SK-N-SH (cell line): ENCODE measurements around the gene FAM177A1. TPM values are rescaled to one million over a fixed set of nuclear protein-coding genes. Genes with fewer than 3 reads are reported as not detected.
A peak's percentile ranks its signal among the peaks of the same experiment; 100 is the strongest.

ENCODE experiments used
- CTCF ChIA-PET: fragments of 300-600, 350-600 bp; formaldehyde crosslinking; extraction: SDS; loops from one replicate; lab custom pipeline; 2021; lab: Yijun Ruan, JAX
- POLR2A ChIA-PET: fragments of 350-600 bp; sonication (Branson Sonifier 250); formaldehyde crosslinking; extraction: SDS; loops from one replicate; lab custom pipeline; 2020; ENCODE audit warnings: antibody characterized with exemption, inconsistent platforms; lab: Yijun Ruan, JAX
- DNase-seq: peaks from one replicate; pipeline ENCODE4 v3.0.0; 2012
- H2AFZ ChIP-seq: fragments of 200-600 bp; sonication (generic); 2 replicates; pipeline ENCODE4 v1.8.1; 2016; ENCODE audit warnings: antibody characterized with exemption, mild to moderate bottlenecking, low read depth
- H3F3A ChIP-seq: fragments of 200-600 bp; sonication (generic); replicated peaks from 2 replicates; pipeline ENCODE3; 2016; ENCODE audit warnings: antibody characterized with exemption, mild to moderate bottlenecking; ENCODE audit not compliant: insufficient read depth
- H3K27ac ChIP-seq, 2 experiments: fragments of 200-500 bp in 1 of 2; fragments of 200-600 bp in 1 of 2; sonication (Bioruptor generic) in 1 of 2; sonication (generic), shearing (Covaris generic) in 1 of 2; 2 replicates each; pipeline versions ENCODE4 v1.5.1 to v1.6.1; 2014 to 2016; ENCODE audit warnings: low read depth in 2 of 2, inconsistent platforms in 1 of 2, low read length in 1 of 2, mild to moderate bottlenecking in 1 of 2, mixed read lengths in 1 of 2
- H3K27me3 ChIP-seq: fragments of 200-600 bp; sonication (generic), shearing (Covaris generic); 2 replicates; pipeline ENCODE4 v1.6.1; 2016; ENCODE audit warnings: mixed run types; ENCODE audit not compliant: insufficient read depth
- H3K36me3 ChIP-seq, 2 experiments: fragments of 200-500 bp in 1 of 2; fragments of 200-600 bp in 1 of 2; sonication (Bioruptor generic) in 1 of 2; sonication (generic) in 1 of 2; replicated peaks in 1 of 2; 2 replicates each; pipeline versions ENCODE3 to v1.5.1; 2014 to 2016; ENCODE audit warnings: low read length in 1 of 2, mild to moderate bottlenecking in 1 of 2; ENCODE audit not compliant: insufficient read depth in 2 of 2, control insufficient read depth in 1 of 2
- H3K4me1 ChIP-seq, 2 experiments: fragments of 200-500 bp in 1 of 2; fragments of 200-600 bp in 1 of 2; sonication (Bioruptor generic) in 1 of 2; sonication (generic), shearing (Covaris generic) in 1 of 2; 2 replicates each; pipeline versions ENCODE4 v1.5.1 to v1.6.1; 2014 to 2016; ENCODE audit warnings: low read depth in 1 of 2, low read length in 1 of 2, mixed run types in 1 of 2; ENCODE audit not compliant: insufficient read depth in 2 of 2, control insufficient read depth in 1 of 2
- H3K4me2 ChIP-seq: fragments of 200-600 bp; sonication (generic), shearing (Covaris generic); 2 replicates; pipeline ENCODE4 v1.6.1; 2017; ENCODE audit warnings: mixed run types
- H3K4me3 ChIP-seq, 2 experiments: fragments of 200-500 bp in 1 of 2; fragments of 200-600 bp in 1 of 2; sonication (Bioruptor generic) in 1 of 2; sonication (generic), shearing (Covaris generic) in 1 of 2; 2 replicates each; pipeline versions ENCODE4 v1.5.1 to v1.8.1; 2014 to 2016; ENCODE audit warnings: low read depth in 2 of 2, inconsistent platforms in 1 of 2, low read length in 1 of 2, mild to moderate bottlenecking in 1 of 2, mixed read lengths in 1 of 2, moderate library complexity in 1 of 2
- H3K79me2 ChIP-seq: fragments of 200-600 bp; sonication (generic); 2 replicates; pipeline ENCODE4 v1.8.1; 2017; ENCODE audit warnings: mild to moderate bottlenecking; ENCODE audit not compliant: insufficient read depth
- H3K9ac ChIP-seq: fragments of 200-600 bp; sonication (generic); 2 replicates; pipeline ENCODE4 v1.6.1; 2017; ENCODE audit warnings: mixed run types
- H3K9me2 ChIP-seq: fragments of 200-600 bp; sonication (generic); 2 replicates; pipeline ENCODE4 v1.6.1; 2017; ENCODE audit warnings: mixed run types
- H3K9me3 ChIP-seq: fragments of 200-600 bp; sonication (generic); 2 replicates; pipeline ENCODE4 v1.6.1; 2017; ENCODE audit warnings: mixed run types, mild to moderate bottlenecking, moderate library complexity
- H4K20me1 ChIP-seq: fragments of 200-600 bp; sonication (generic); 2 replicates; pipeline ENCODE4 v1.6.1; 2017; ENCODE audit warnings: mild to moderate bottlenecking, mixed run types; ENCODE audit not compliant: insufficient read depth
- CHD2 ChIP-seq: fragments of 150-350 bp; IDR thresholded peaks from 2 replicates; pipeline ENCODE4 v1.6.1; 2018; ENCODE audit warnings: low read length; ENCODE audit not compliant: partially characterized antibody
- FOSL2 ChIP-seq: IDR thresholded peaks from 2 replicates; pipeline ENCODE4 v1.4.0; 2012; ENCODE audit warnings: low read depth, mild to moderate bottlenecking, moderate library complexity, borderline replicate concordance
- FOXJ3 ChIP-seq: sonication (generic); formaldehyde crosslinking; IDR thresholded peaks from 2 replicates; pipeline ENCODE4 v1.5.1; 2020; ENCODE audit warnings: mild to moderate bottlenecking, missing genetic modification reagents
- GABPA ChIP-seq: IDR thresholded peaks from 2 replicates; pipeline ENCODE4 v1.4.0; 2012; ENCODE audit warnings: low read depth, mild to moderate bottlenecking
- GATA2 ChIP-seq: sonication (generic); formaldehyde crosslinking; IDR thresholded peaks from 2 replicates; pipeline ENCODE4 v1.5.0; 2020; ENCODE audit warnings: mild to moderate bottlenecking, missing genetic modification reagents
- IRF3 ChIP-seq: fragments of 150-350 bp; IDR thresholded peaks from 2 replicates; pipeline ENCODE4 v1.6.1; 2016; ENCODE audit warnings: mild to moderate bottlenecking, low read depth, low read length
- JUND ChIP-seq: IDR thresholded peaks from 2 replicates; pipeline ENCODE4 v1.4.0; 2012
- MXI1 ChIP-seq: IDR thresholded peaks from 2 replicates; pipeline ENCODE4 v1.6.1; 2012; ENCODE audit warnings: mild to moderate bottlenecking, low read depth, low read length, improper control_type of control experiment
- NFIC ChIP-seq: IDR thresholded peaks from 2 replicates; pipeline ENCODE4 v1.4.0; 2012; ENCODE audit warnings: borderline replicate concordance
- NRF1 ChIP-seq: IDR thresholded peaks from 2 replicates; pipeline ENCODE4 v1.6.1; 2012; ENCODE audit warnings: low read depth, mild to moderate bottlenecking, low read length
- PBX3 ChIP-seq: IDR thresholded peaks from 2 replicates; pipeline ENCODE4; 2012
- POLR2AphosphoS5 ChIP-seq: IDR thresholded peaks from 2 replicates; pipeline ENCODE4 v1.6.1; 2012; ENCODE audit warnings: low read depth, low read length
- RAD21 ChIP-seq: IDR thresholded peaks from 2 replicates; pipeline ENCODE4 v1.6.1; 2012; ENCODE audit warnings: mild to moderate bottlenecking, low read length
- REST ChIP-seq: IDR thresholded peaks from 2 replicates; pipeline ENCODE4 v1.6.1; 2012; ENCODE audit warnings: mild to moderate bottlenecking, low read depth, low read length, moderate library complexity
- SIN3A ChIP-seq: IDR thresholded peaks from 2 replicates; pipeline ENCODE4 v1.6.1; 2012; ENCODE audit warnings: low read depth, mild to moderate bottlenecking, low read length, moderate library complexity, borderline replicate concordance
- USF1 ChIP-seq: IDR thresholded peaks from 2 replicates; pipeline ENCODE4 v1.4.0; 2012; ENCODE audit warnings: low read depth, borderline replicate concordance
- YY1 ChIP-seq: IDR thresholded peaks from 2 replicates; pipeline ENCODE4 v1.4.0; 2012; ENCODE audit warnings: low read depth, mild to moderate bottlenecking
- ZBTB33 ChIP-seq: IDR thresholded peaks from 2 replicates; pipeline ENCODE4 v1.4.0; 2012; ENCODE audit warnings: low read depth, borderline replicate concordance
- WGBS: methylation state at CpG from one replicate; pipeline ENCODE4 v1.1.6; 2017; ENCODE audit warnings: low lambda C conversion rate; 5-methylcytosine and 5-hydroxymethylcytosine counted together
- polyA plus RNA-seq, 3 experiments: library from polyadenylated mRNA; depleted of rRNA; stranded (reverse); fragments of >200 nt; gene quantifications; 2 replicates each; pipeline ENCODE4 v1.2.3, GENCODE V29; 2012

The FAM177A1 gene
- polyA plus RNA-seq, 1 of the 3 experiments (the other 2 are of a cell fraction): 36.7 TPM

GRCh38 chr14:35121026-35121886 is 75.2 kb downstream of the FAM177A1 start (continued):
- TF ChIP-seq REST (no peak), JUND (no peak), IRF3 (no peak), GATA2 (CRISPR knock-in tag) (no peak), USF1 (no peak)

- POLR2A ChIA-PET: interaction anchor here (0.5 to 1.9 kb wide), 6 partner anchors 31 to 412 kb away, joined by 3 to 8 read pairs (median 4); partner anchors contain the start of genes BAZ1A, INSM2 and PSMA6
- peaks cover 8 to 12% of the 10 kb centered on the region in 2 experiments; a peak in 3 of 4 replicates for H3K4me1 ChIP-seq
- H3K79me2 ChIP-seq: peaks cover 60% of the 10 kb centered on the region
- peak within 1 kb of the TSS; percentile 86 for H3K4me2 ChIP-seq
- peak within 1 kb of the TSS; percentile 98 for H3K27ac ChIP-seq
- no peaks in the 10 kb centered on the region for H3K9me2 ChIP-seq
- peak within 1 kb of the TSS; percentile 90 for H3K9ac ChIP-seq
- peaks cover 6% of the 10 kb centered on the region for H3F3A ChIP-seq
- 3% methylated on average over 39 of the region's 57 CpGs for WGBS
- CTCF ChIA-PET: interaction anchor here (0.7 to 1.3 kb wide), 5 partner anchors 18 to 693 kb away, joined by 3 to 4 read pairs (median 3); no protein-coding TSS in a partner anchor
- no peaks in the 10 kb centered on the region for H3K27me3 ChIP-seq
- no peaks in the 10 kb centered on the region for H4K20me1 ChIP-seq
- H2AFZ ChIP-seq: peak within 1 kb of the TSS; percentile 90
- peak within 1 kb of the TSS; percentile 81 for H3K4me3 ChIP-seq
- H3K36me3 ChIP-seq: peaks cover 0 to 6% of the 10 kb centered on the region in 2 experiments
- no peaks in the 10 kb centered on the region for H3K9me3 ChIP-seq
- peak; percentile 84 for DNase-seq
- no peak for TF ChIP-seq FOSL2
- peak; percentile 74 for TF ChIP-seq GABPA
- TF ChIP-seq SIN3A: peak; percentile 66; the same call in 1 of the 2 replicates
- TF ChIP-seq USF1: peak; percentile 98
- peak; percentile 77 for TF ChIP-seq ZBTB33
- TF ChIP-seq RAD21: no peak
- peak; percentile 42 for TF ChIP-seq NRF1
- no peak for TF ChIP-seq PBX3
- peak; percentile 92 for TF ChIP-seq YY1
- no peak for TF ChIP-seq NFIC
- no peak for TF ChIP-seq FOXJ3
- TF ChIP-seq CHD2: peak; percentile 60
- TF ChIP-seq POLR2AphosphoS5: peak; percentile 19
- TF ChIP-seq MXI1: peak; percentile 28; the same call in 1 of the 2 replicates
Observed at GRCh38 chr14:35121887-35122695, 76.0 kb downstream of the FAM177A1 start, which contains the start of the genes PPP2R3C and PRORP. PPP2R3C (minus strand) TSS chr14:35121990; CDS start chr14:35121959, 31 bp downstream. PRORP (plus strand) TSS chr14:35122552; CDS start chr14:35123246, 694 bp downstream.
